GM19395 (cell line): ENCODE results near the gene BACE1-AS.
"Not testable (repeated sequence)": the region's sequence is repeated elsewhere in the genome, so short reads cannot be mapped to it uniquely, and the experiment has no call there.

Experiments used
- ATAC-seq: cut with Tn5 transposase; IDR thresholded peaks from one replicate; pipeline ENCODE4 v1.9.1; 2021; ENCODE audit warnings: mild to moderate bottlenecking, moderate library complexity; ENCODE audit not compliant: unreplicated experiment

BACE1-AS gene

DNA sequence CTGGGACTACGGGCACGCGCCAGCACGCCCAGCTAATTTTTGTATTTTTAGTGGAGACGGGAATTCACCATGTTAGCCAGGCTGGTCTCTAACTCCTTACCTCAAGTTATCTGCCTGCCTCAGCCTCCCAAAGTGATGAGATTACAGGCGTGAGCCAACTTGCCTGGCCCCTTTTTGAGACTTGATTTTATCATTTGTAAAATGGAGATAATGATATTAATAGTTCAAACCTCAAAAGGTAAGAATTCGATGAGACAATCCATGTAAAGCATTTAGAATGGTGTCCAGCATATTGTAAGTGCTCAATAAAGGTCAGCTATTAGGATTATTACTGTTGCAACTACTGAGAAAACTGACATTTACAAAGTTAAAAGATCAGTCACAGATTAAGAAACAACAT, 27.6 kb downstream of the BACE1-AS start:
- ATAC-seq, result no peak

DNA sequence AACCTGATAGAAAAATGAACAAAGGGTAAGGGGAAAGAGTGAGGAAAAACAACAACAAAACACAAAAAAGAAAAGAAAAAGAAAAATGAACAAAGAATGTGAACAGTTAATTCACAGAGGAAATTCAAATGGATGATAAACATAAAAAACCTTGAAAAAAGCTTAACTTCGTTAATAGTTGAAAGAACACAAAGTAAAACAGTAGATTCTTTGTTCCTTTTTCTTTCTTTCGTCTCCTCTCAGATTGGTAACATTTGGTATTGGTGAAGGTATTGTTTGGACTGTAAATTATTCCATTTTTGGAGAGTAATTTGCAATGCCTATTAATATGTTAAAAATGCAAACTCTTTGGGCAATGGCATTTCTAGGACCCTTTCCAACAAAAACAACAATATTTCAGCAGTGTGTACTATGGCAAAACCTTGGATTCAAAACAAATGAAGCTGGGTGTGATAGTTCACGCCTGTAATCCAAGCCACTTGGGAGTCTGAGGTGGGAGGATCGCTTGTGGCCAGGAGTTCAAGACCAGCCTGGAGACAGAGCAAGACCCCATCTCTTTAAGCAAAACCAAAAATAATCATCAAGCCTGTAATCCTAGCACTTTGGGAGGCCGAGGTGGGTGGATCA, 28.2 kb downstream of the BACE1-AS start:
- ATAC-seq, result no peak

DNA sequence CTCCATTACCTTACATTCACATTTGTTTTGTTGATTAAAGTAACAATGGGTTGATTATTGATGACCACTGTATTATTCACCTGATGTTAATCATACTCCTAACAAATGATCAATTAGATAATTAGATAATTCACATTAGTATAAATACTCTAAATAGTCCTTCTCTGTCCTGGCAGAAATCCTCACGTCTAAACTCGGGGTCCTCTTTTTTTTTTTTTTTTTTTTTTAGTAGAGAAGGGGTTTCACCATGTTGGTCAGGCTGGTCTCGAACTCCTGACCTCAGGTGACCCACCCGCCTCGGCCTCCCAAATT, 36.1 kb downstream of the BACE1-AS start:
- not testable (repeated sequence) for ATAC-seq

DNA sequence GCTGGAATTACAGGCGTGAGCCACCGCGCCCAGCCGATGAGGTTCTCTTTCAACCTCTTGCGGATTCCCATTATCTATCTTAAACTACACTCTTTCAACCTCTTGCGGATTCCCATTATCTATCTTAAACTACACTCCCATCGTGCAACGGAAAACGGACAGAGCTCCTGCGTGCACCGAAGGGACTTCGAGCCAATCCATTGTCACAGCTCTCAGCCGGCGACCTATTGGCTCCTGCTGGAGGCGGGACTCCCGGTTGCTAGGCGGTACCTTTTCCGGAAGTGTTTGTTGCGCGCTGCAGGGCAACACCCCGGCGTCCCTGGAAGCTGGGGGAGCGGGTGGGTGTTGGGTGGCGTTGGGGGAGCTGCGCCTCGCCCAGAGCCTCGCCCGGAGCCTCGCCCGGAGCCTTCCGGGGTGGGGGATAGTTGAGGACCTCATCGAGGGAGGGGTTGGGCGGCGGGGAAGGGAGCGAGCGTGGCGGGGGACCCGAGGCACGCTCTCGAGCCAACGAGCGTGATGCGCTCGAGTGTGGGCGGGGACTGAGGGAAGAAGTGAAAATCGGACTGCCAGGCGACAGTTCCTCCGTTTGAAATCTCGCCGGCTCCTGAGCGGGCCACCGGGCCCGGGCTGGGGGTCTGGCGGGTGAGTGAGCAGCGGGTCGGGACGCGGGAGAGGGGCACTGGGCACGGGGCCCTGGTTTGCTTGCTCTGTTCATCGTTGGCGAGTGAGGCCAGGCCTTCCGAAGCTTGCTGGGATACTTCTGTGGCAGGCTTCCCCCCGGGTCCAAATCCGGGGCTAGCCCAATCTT, 36.6 kb downstream of the BACE1-AS start, which contains the start of gene CEP164:
CEP164 (plus strand) TSS at position 288 of the 808 bp plus-strand sequence. CDS start 10,733 bp downstream, outside the sequence.
- peak; percentile 94 for ATAC-seq

DNA sequence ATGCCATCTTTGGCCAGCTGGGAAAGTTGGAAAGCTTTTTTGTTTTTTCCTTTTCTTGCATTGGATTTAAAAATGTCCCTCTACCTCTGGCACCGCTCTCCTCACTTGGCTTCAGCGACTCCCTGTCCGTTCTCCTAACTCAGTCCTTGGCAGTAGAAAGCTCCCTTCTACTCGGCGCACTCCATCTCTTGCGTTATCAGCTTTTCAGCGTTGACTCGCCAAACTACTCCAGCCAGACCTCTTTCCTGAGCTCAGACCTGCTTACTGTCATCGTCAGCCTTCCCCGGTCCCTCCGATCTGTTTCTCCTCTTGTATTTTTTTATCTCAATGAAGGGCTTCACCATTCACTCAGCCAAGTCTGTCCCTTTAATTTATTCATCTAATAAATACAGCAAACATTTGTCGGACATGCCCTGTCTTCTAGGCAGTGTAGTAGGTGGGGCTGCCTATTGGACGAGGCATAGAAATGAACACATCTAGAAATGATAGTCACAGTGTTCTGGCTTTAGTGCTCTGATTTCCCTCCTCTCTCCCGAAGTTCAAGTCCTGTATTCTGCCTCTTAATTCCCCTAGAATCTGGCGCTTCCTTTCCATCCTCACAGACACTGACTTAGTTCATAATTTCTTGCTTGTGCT, 37.3 kb downstream of the BACE1-AS start:
- ATAC-seq, result peak; percentile 18

DNA sequence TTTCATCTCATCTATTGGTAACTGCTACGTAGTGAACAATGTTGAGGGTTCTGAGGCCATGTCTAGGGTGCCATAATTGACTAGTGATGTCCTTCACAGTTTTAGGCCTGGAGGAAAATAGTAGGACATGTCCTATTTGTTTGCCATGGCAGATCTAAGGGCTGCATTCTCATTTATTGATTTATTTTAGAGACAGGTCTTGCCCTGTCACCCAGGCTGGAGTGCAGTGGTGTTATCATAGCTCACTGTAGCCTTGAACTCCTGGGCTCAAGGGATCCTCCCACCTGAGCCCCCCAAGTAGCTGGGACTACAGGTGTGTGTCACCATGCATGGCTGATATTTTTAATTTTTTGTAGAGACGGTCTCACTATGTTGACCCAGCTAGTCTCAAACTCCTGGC, 41.7 kb downstream of the BACE1-AS start:
- ATAC-seq, result no peak

DNA sequence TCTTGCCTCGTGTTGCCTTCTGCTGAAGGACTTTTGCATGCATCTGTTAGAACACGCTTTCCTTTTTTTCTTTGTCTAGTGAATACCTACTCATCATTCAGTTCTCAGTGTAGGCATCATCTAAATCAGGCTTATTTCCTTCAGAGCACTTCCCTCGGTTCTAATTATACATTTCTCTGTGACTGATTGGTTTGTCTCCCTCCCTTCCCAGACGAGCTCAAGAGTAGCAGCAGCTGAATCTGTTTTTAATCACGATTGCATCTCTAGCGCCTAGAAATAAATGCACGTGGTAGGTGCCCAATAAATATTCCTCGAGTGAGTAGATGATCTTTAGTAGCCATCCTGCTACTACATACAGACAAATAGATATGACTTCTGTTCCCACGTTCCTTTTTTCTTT, 42.8 kb downstream of the BACE1-AS start:
- no peak for ATAC-seq

DNA sequence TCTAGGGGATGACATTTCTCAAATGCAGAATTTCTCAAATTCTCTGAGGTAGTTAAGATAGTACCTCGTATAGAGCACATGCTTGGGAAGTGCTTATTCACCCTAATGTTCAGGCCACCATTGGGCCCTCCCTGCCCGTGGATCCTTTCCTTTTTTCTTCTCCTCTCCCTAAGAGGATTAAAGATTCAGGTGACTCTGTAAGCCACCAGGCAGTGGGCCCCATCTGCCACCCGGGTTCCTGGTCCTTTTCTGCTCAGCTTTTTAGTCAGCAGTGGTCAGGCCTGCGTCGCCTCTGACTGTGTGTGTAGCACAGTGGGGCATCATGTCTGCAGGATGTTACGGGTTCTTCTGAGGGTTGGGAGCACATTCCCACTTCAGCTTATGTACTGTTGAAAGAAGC, 43.8 kb downstream of the BACE1-AS start:
- ATAC-seq, result no peak

DNA sequence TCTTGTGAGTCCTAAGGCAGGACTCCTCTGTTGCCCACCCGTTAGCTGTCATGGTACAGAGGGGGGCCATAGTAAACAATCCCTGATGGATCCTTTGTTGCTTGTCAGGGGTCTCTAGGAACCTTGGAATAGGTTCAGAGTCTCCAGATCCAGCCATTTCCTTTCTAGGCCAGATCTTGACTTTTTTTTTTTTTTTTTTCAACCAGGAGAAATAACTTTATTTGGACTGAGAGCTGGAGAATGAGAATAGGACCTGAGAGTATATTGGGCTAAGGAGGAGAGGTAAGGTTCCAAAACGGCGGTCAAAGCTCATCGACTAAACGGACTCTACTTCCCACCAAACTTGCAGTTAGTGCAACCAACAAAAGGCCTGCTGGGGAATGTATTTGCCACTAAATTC, 44.3 kb downstream of the BACE1-AS start:
- no peak for ATAC-seq

DNA sequence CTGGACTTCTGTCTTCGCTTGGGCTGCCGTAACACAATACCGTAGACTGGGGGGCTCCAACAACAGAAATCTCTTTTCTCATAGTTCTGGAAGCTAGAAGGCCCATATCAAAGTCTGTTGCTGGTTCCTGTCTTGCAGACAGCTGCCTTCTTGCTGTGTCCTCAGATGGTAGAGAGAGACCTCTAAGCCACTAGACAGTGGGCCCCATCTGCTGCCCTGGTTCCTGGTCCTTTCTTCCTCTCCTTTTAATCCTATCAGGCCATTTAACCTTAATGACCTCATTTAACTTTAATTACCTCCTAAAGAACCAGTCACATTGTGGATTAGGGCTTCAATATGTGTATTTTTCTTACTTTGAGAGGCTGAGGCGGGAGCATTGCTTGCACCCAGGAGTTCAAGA, 45.9 kb downstream of the BACE1-AS start:
- no peak for ATAC-seq
